ENCODE data around the gene ARMH2.
"Not testable (repeated sequence)": the region's sequence is repeated elsewhere in the genome, so short reads cannot be mapped to it uniquely, and the experiment has no call there.

Gene ARMH2

GRCh38 chr6:24764833-24765828 is 33.6 kb downstream of the ARMH2 start:
- DNase-seq (ENCODE audit: low spot score), result not testable (repeated sequence)

- DNase-seq (ENCODE audit: low spot score), result no peak
These were observed 35.1 kb downstream of the ARMH2 start for GRCh38 chr6:24763578-24763977.

- no peak for DNase-seq (ENCODE audit: low spot score)
These were observed 36.9 kb downstream of the ARMH2 start for GRCh38 chr6:24761851-24762250.

- no peak for DNase-seq (ENCODE audit: low spot score)
These were observed 37.4 kb downstream of the ARMH2 start for GRCh38 chr6:24761193-24761835.

GRCh38 chr6:24760210-24760609 is 38.5 kb downstream of the ARMH2 start:
- no peak for DNase-seq (ENCODE audit: low spot score)

- no peak for DNase-seq (ENCODE audit: low spot score)
These were observed 39.0 kb downstream of the ARMH2 start for GRCh38 chr6:24759718-24760117.

GRCh38 chr6:24757611-24758010 is 41.1 kb downstream of the ARMH2 start:
- no peak for DNase-seq (ENCODE audit: low spot score)

GRCh38 chr6:24755279-24755678 is 43.4 kb downstream of the ARMH2 start:
- DNase-seq (ENCODE audit: low spot score), result no peak

- not testable (repeated sequence) for DNase-seq (ENCODE audit: low spot score)
These were observed 44.3 kb downstream of the ARMH2 start for GRCh38 chr6:24754378-24754777.

GRCh38 chr6:24753545-24753944 is 45.2 kb downstream of the ARMH2 start:
- DNase-seq (ENCODE audit: low spot score), result no peak

- no peak for DNase-seq (ENCODE audit: low spot score)
These were observed 45.7 kb downstream of the ARMH2 start for GRCh38 chr6:24752917-24753492.

GRCh38 chr6:24752503-24752902 is 46.2 kb downstream of the ARMH2 start:
- DNase-seq (ENCODE audit: low spot score), result no peak

GRCh38 chr6:24750878-24751277 is 47.8 kb downstream of the ARMH2 start:
- not testable (repeated sequence) for DNase-seq (ENCODE audit: low spot score)

- DNase-seq (ENCODE audit: low spot score), result no peak
These were observed 49.4 kb downstream of the ARMH2 start for GRCh38 chr6:24749297-24749696.
